Glutamatergic neuron (in vitro differentiated cells): ENCODE data around the gene HGFAC. TPM values are rescaled to one million over a fixed set of nuclear protein-coding genes. Genes with fewer than 3 reads are reported as not detected.

ENCODE experiments used
- DNase-seq: peaks from one replicate; pipeline ENCODE4 v3.0.0; 2022
- H3K27ac Mint-ChIP-seq: one replicate; pipeline ENCODE4 v1.8.0; 2020; ENCODE audit warnings: mild to moderate bottlenecking, mixed read lengths, inconsistent platforms; ENCODE audit not compliant: unreplicated experiment
- H3K27me3 Mint-ChIP-seq: one replicate; pipeline ENCODE4 v1.8.0; 2020; ENCODE audit warnings: mild to moderate bottlenecking, moderate library complexity, mixed read lengths, inconsistent platforms; ENCODE audit not compliant: unreplicated experiment
- H3K36me3 Mint-ChIP-seq: one replicate; pipeline ENCODE4 v1.8.0; 2020; ENCODE audit warnings: mild to moderate bottlenecking, mixed read lengths, inconsistent platforms; ENCODE audit not compliant: unreplicated experiment
- H3K4me1 Mint-ChIP-seq: one replicate; pipeline ENCODE4 v1.8.0; 2020; ENCODE audit warnings: mild to moderate bottlenecking, low read depth, mixed read lengths, inconsistent platforms; ENCODE audit not compliant: unreplicated experiment
- H3K4me3 Mint-ChIP-seq: one replicate; pipeline ENCODE4 v1.8.0; 2020; ENCODE audit warnings: mild to moderate bottlenecking, mixed read lengths, inconsistent platforms; ENCODE audit not compliant: unreplicated experiment
- H3K9me3 Mint-ChIP-seq: one replicate; pipeline ENCODE4 v1.8.0; 2020; ENCODE audit warnings: mild to moderate bottlenecking, moderate library complexity, mixed read lengths, inconsistent platforms; ENCODE audit not compliant: unreplicated experiment
- total RNA-seq: library from RNA; stranded (reverse); fragmentation: NEBNext Ultra II Directional; extraction: Animal tissue kit (Norgen Biotek cat#: 25700); gene quantifications from one replicate; pipeline ENCODE4 v1.2.1, GENCODE V29; 2021; ENCODE audit not compliant: unreplicated experiment
- TF ChIP-seq, protein P1 (sequence below): fragments of 200-600 bp; sonication (generic); IDR thresholded peaks from one replicate; pipeline ENCODE4 v1.5.0; 2021; ENCODE audit not compliant: partially characterized antibody, unreplicated experiment

Gene HGFAC
- total RNA-seq, 1 donor from 2014 or later = 9.4 TPM

DNA sequence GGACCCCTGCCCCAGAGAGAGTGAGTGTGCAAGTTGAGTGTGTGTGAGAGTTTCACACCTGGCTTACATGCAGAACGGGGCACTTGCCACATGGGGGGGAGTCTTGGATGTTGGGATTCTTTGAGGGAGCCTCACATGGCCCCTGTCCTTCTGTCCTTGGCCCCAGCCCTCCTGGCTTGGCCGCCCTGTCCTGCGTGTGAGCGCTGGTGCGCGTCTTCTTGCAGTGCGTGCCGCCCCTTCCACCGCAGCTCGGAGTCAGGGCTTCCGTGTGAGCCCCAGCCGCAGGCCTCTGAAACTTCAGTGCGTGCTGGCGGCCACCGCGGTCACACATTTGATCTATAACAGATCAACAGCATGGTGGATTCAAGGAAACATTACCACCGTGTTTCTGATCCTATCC, 30.1 kb upstream of the HGFAC start:
- no peak overlapping the region for H3K27ac Mint-ChIP-seq
- peak; percentile 12 for DNase-seq
- peaks cover 4% of the 10 kb centered on the region for H3K27me3 Mint-ChIP-seq
- H3K4me1 Mint-ChIP-seq = peaks cover 36% of the 10 kb centered on the region
- no peaks in the 10 kb centered on the region for H3K36me3 Mint-ChIP-seq
- H3K9me3 Mint-ChIP-seq = peaks cover 10% of the 10 kb centered on the region
- TF ChIP-seq, protein P1, sequence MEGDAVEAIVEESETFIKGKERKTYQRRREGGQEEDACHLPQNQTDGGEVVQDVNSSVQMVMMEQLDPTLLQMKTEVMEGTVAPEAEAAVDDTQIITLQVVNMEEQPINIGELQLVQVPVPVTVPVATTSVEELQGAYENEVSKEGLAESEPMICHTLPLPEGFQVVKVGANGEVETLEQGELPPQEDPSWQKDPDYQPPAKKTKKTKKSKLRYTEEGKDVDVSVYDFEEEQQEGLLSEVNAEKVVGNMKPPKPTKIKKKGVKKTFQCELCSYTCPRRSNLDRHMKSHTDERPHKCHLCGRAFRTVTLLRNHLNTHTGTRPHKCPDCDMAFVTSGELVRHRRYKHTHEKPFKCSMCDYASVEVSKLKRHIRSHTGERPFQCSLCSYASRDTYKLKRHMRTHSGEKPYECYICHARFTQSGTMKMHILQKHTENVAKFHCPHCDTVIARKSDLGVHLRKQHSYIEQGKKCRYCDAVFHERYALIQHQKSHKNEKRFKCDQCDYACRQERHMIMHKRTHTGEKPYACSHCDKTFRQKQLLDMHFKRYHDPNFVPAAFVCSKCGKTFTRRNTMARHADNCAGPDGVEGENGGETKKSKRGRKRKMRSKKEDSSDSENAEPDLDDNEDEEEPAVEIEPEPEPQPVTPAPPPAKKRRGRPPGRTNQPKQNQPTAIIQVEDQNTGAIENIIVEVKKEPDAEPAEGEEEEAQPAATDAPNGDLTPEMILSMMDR = no peak
- no peak overlapping the region for H3K4me3 Mint-ChIP-seq

GRCh38 chr4:3412257-3413020, 29.3 kb upstream of the HGFAC start:
- H3K4me1 Mint-ChIP-seq = peaks cover 30% of the 10 kb centered on the region
- H3K36me3 Mint-ChIP-seq = no peaks in the 10 kb centered on the region
- H3K27me3 Mint-ChIP-seq = peaks cover 4% of the 10 kb centered on the region
- TF ChIP-seq, protein P1 = no peak
- no peak overlapping the region for H3K4me3 Mint-ChIP-seq
- peaks cover 10% of the 10 kb centered on the region for H3K9me3 Mint-ChIP-seq
- DNase-seq = peak; percentile 16
- no peak overlapping the region for H3K27ac Mint-ChIP-seq

GRCh38 chr4:3413217-3413671, 28.5 kb upstream of the HGFAC start:
- Mint-ChIP-seq H3K4me3 (no peak overlapping the region), H3K27me3 (peaks cover 4% of the 10 kb centered on the region), H3K4me1 (peaks cover 25% of the 10 kb centered on the region), H3K9me3 (peaks cover 10% of the 10 kb centered on the region), H3K36me3 (no peaks in the 10 kb centered on the region), H3K27ac (no peak overlapping the region)
- TF ChIP-seq, protein P1 = no peak
- peak; percentile 23 for DNase-seq

DNA sequence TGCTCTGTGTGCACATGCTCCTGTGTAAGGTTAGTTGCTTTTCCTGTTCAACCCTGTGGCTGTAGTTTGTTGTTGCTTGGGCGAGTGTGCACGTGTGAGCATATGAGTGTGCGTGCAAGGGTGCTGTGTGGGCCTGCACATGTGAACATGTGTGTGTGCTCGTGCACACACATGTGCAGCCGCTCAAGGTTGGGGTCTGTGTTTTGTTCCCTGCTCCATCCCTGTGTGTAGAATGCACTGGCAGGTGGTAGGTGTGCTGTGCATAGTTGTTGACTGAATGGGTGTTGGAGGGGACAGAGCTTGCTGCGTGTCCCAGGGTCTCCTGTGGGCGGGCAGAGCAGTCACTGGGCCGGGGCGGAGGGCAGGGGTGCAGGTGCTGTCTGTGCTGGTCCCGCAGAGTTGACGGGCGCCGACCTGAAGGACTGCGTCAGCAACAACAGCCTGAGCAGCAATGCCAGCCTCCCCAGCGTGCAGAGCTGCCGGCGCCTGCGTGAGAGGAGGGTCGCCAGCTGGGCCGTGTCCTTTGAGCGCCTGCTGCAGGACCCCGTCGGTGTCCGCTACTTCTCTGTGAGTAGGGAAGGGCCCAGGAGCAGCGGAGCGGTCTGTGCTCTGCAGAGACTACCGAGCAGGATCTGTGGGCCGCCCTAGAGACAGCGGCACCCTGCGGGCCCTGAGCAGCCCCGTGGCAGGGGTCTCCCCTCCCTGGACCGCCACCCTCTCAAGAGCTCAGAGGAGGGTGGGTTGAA, 27.9 kb upstream of the HGFAC start:
- Mint-ChIP-seq H3K4me3 (no peak overlapping the region), H3K36me3 (no peaks in the 10 kb centered on the region), H3K4me1 (peaks cover 23% of the 10 kb centered on the region), H3K9me3 (peaks cover 10% of the 10 kb centered on the region), H3K27me3 (peaks cover 4% of the 10 kb centered on the region), H3K27ac (no peak overlapping the region)
- TF ChIP-seq, protein P1 = no peak
- peak; percentile 22 for DNase-seq
